Skeletal muscle cell (primary cell): ENCODE results near the gene ACADS.
"Not testable (repeated sequence)": the region's sequence is repeated elsewhere in the genome, so short reads cannot be mapped to it uniquely, and the experiment has no call there.

Experiments
- DNase-seq: peaks from one replicate; pipeline ENCODE4 v3.0.0-alpha.2; 2010; ENCODE audit warnings: low read depth
- H3K4me3 ChIP-seq: 2 replicates; pipeline ENCODE4 v1.5.1; 2011; ENCODE audit warnings: low read depth, mild to moderate bottlenecking, control low read depth, low read length, moderate library complexity

The ACADS gene

GRCh38 chr12:120721866-120722265 lies 3.8 kb upstream of the ACADS start:
- no peak for DNase-seq
- no peak overlapping the region for H3K4me3 ChIP-seq

GRCh38 chr12:120722784-120723183 lies 2.8 kb upstream of the ACADS start:
- DNase-seq = no peak

GRCh38 chr12:120724720-120725119 lies 906 bp upstream of the ACADS start:
- no peak overlapping the region for H3K4me3 ChIP-seq

More at GRCh38 chr12:120722784-120723183, 2.8 kb upstream of the ACADS start:
- no peak overlapping the region for H3K4me3 ChIP-seq

GRCh38 chr12:120725151-120725658 lies 421 bp upstream of the ACADS start:
- DNase-seq = no peak
- H3K4me3 ChIP-seq = peak overlapping the region; percentile 69

More at GRCh38 chr12:120724720-120725119, 906 bp upstream of the ACADS start:
- DNase-seq = no peak

GRCh38 chr12:120726510-120726793 lies 826 bp downstream of the ACADS start:
- DNase-seq = no peak
- H3K4me3 ChIP-seq = no peak overlapping the region

GRCh38 chr12:120726961-120727360 lies 1.3 kb downstream of the ACADS start:
- no peak for DNase-seq
- no peak overlapping the region for H3K4me3 ChIP-seq

GRCh38 chr12:120732198-120732597 lies 6.6 kb downstream of the ACADS start:
- H3K4me3 ChIP-seq, DNase-seq: not testable (repeated sequence)

GRCh38 chr12:120733574-120733973 lies 7.9 kb downstream of the ACADS start:
- H3K4me3 ChIP-seq = no peak overlapping the region
- no peak for DNase-seq

GRCh38 chr12:120734210-120734609 lies 8.6 kb downstream of the ACADS start:
- DNase-seq = no peak
- no peak overlapping the region for H3K4me3 ChIP-seq

GRCh38 chr12:120735181-120735580 lies 9.6 kb downstream of the ACADS start:
- no peak overlapping the region for H3K4me3 ChIP-seq
- no peak for DNase-seq

GRCh38 chr12:120736404-120737331 lies 11.0 kb downstream of the ACADS start:
- DNase-seq = no peak
- no peak overlapping the region for H3K4me3 ChIP-seq

GRCh38 chr12:120737557-120738251 lies 12.1 kb downstream of the ACADS start:
- DNase-seq = no peak
- no peak overlapping the region for H3K4me3 ChIP-seq

GRCh38 chr12:120738252-120739030 lies 12.8 kb downstream of the ACADS start:
- H3K4me3 ChIP-seq = no peak overlapping the region
- DNase-seq = no peak

GRCh38 chr12:120739031-120739762 lies 13.6 kb downstream of the ACADS start:
- H3K4me3 ChIP-seq = no peak overlapping the region
- no peak for DNase-seq

GRCh38 chr12:120739821-120740613 lies 14.4 kb downstream of the ACADS start:
- no peak overlapping the region for H3K4me3 ChIP-seq
- no peak for DNase-seq

GRCh38 chr12:120740871-120741270 lies 15.2 kb downstream of the ACADS start:
- no peak for DNase-seq

GRCh38 chr12:120741476-120742421 lies 16.1 kb downstream of the ACADS start:
- no peak for DNase-seq
- no peak overlapping the region for H3K4me3 ChIP-seq

More at GRCh38 chr12:120740871-120741270, 15.2 kb downstream of the ACADS start:
- no peak overlapping the region for H3K4me3 ChIP-seq
